Stimulated activated memory B cell treated with anti-CD40 and anti-IgM and Interleukin-4, amounts not matched to agents 10 μg/mL and 1 μg/mL and 100 μg/mL, for 72 hours (primary cell): Measurements from ENCODE around the gene MYRIP.

Experiments
- ATAC-seq: fragments of 150-1000 bp; cut with Tn5 transposase; 2 replicates; pipeline ENCODE4 v1.10.0; 2021
- H3K27ac Mint-ChIP-seq: one replicate; pipeline ENCODE4 v1.8.0; 2022; ENCODE audit warnings: mild to moderate bottlenecking, mixed read lengths
- H3K27me3 Mint-ChIP-seq: one replicate; pipeline ENCODE4 v1.8.0; 2022; ENCODE audit warnings: mixed read lengths
- H3K36me3 Mint-ChIP-seq: one replicate; pipeline ENCODE4 v1.8.0; 2022; ENCODE audit warnings: mixed read lengths
- H3K4me1 Mint-ChIP-seq: one replicate; pipeline ENCODE4 v1.8.0; 2022; ENCODE audit warnings: mixed read lengths
- H3K4me3 Mint-ChIP-seq: one replicate; pipeline ENCODE4 v1.8.0; 2022; ENCODE audit warnings: mild to moderate bottlenecking, moderate library complexity, mixed read lengths
- H3K9me3 Mint-ChIP-seq: one replicate; pipeline ENCODE4 v1.8.0; 2022; ENCODE audit warnings: mixed read lengths

Gene MYRIP

DNA sequence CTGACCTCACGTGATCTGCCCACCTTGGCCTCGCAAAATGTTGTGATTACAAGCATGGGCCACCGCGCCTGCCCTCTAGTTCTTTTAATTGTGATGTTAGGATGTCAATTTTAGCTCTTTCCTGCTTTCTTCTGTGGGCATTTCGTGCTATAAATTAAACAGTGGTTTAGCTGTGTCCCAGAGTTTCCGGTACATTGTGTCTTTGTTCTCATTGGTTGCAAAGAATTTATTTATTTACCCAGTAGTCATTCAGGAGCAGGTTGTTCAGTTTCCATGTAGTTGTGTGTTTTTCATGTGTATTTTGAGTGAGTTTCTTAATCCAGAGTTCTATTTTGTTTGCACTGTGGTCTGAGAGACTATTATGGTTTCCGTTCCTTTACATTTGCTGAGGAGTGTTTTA lies 30.1 kb downstream of the MYRIP start:
- Mint-ChIP-seq H3K4me3 (no peak overlapping the region), H3K27me3 (peaks cover 18% of the 10 kb centered on the region), H3K36me3 (no peaks in the 10 kb centered on the region), H3K9me3 (peaks cover 7% of the 10 kb centered on the region), H3K27ac (no peak overlapping the region), H3K4me1 (no peaks in the 10 kb centered on the region)
- ATAC-seq = no peak

DNA sequence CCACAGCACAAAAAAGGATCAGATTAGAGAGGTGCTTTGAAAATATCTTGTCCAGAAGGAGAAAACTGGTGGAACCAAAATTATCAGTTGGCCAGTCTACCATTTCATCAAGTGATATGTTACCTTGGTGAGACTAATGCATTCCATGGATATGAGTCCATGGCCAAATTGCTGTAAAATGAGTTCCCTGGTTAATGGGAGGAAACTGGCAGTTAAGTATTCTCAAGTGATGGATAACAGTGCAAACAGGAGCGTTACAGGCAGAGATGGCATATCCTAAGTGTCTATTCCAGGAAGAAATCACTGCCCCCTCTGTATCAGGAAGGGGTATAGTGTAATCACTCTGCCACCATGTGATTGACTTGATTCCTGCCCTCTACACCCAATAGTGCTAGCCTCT lies 34.0 kb downstream of the MYRIP start:
- H3K36me3 Mint-ChIP-seq = no peaks in the 10 kb centered on the region
- peaks cover 18% of the 10 kb centered on the region for H3K27me3 Mint-ChIP-seq
- no peak overlapping the region for H3K4me3 Mint-ChIP-seq
- H3K9me3 Mint-ChIP-seq = no peaks in the 10 kb centered on the region
- H3K27ac Mint-ChIP-seq = no peak overlapping the region
- no peaks in the 10 kb centered on the region for H3K4me1 Mint-ChIP-seq
- no peak for ATAC-seq

DNA sequence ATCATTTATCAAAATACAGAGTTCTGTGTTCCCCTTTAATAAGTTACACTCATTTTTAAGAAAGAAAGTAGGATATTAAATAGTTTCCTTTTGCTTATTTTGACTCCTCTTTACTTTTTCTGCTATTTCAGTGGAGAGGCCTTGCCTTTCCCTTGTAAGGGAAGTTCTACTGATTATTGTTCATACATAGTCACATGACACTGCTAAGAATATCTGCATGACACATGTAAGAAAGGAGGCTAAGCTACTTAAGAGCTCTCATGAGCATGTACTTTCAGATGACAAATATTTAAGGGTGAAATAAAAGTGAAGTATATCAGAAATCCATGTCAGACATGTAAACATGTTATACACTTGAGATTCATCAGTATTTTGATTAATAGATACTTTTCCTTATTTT lies 39.0 kb downstream of the MYRIP start:
- Mint-ChIP-seq H3K4me3 (no peak overlapping the region), H3K36me3 (no peaks in the 10 kb centered on the region)

DNA sequence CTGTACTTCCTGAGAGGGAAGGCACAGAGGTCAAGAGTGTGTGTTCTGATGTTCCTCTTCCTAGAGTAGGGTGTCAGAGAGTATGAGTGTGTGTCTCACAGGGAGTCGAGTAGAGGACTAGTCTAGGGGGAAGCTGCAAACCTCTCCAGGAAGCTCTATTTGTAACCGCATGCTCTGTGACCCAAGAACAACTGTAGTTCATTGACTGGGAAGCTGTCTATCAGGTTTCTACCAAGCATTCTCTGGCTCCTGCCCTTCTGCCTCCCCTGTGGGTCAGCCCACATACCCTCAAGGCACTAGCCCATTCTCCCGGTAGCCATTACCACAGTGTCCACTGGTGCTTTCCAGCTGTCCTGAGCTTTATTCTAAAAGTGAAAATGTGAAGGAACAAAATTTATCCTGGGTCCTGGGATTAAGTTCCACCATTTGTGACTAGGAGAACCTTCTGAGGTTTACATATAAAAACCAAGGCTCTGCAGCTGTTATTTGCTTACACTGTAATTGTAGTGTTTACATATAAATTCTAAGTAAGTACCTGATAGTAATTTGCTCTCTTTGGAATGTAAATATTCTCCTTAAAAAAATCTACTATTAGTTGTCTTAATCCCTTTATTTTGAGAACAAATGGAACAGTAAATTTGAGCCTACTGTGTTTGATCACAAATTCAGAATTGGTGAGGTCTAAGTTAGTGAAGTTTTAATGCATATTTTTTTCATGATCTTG lies 40.7 kb downstream of the MYRIP start:
- no peaks in the 10 kb centered on the region for H3K4me1 Mint-ChIP-seq
- no peak overlapping the region for H3K4me3 Mint-ChIP-seq
- H3K36me3 Mint-ChIP-seq = no peaks in the 10 kb centered on the region
- no peak overlapping the region for H3K27ac Mint-ChIP-seq
- no peak for ATAC-seq
- peaks cover 17% of the 10 kb centered on the region for H3K27me3 Mint-ChIP-seq
- no peaks in the 10 kb centered on the region for H3K9me3 Mint-ChIP-seq

More for the DNA sequence above, 39.0 kb downstream of the MYRIP start:
- Mint-ChIP-seq H3K27me3 (no peaks in the 10 kb centered on the region), H3K4me1 (no peaks in the 10 kb centered on the region), H3K27ac (no peak overlapping the region), H3K9me3 (no peaks in the 10 kb centered on the region)
- no peak for ATAC-seq

DNA sequence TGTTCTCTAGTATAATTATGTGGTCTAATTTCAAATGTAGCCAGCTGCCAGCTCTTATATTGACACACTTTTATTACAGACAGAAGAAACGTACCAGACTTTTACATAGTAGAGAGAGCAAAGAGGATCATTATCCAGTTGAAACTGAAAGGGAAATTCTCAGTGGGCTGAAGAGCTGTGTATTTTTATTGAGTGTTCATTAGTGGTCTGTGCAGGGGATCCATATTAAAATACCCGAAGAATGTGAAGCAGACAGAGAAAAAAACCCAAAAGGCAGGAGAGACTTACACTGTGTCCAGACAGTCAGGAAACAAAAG lies 41.3 kb downstream of the MYRIP start:
- Mint-ChIP-seq H3K27me3 (peaks cover 23% of the 10 kb centered on the region), H3K36me3 (no peaks in the 10 kb centered on the region), H3K27ac (no peak overlapping the region), H3K4me3 (no peak overlapping the region), H3K4me1 (no peaks in the 10 kb centered on the region), H3K9me3 (no peaks in the 10 kb centered on the region)
- no peak for ATAC-seq

DNA sequence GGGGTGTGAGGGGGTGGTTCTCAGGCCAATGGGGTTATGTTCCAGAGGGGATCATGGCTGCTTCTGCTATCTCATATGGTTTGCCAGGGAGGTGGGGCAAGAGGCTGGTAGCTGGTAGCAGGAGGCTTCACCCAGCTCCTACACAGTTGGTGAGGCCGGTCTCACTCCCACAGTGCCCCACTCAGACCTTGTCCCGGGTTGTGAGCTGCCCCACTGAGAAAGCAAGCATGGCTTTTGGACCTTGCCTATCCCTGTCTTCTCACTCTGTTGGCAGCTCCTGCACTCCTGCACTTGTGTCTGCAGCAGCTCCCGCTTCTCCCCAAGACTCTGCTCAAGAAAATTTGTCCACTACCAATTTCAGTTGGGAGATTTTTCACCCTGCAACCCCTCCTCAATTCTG lies 46.1 kb downstream of the MYRIP start:
- Mint-ChIP-seq H3K9me3 (peaks cover 6% of the 10 kb centered on the region), H3K4me3 (no peak overlapping the region), H3K36me3 (no peaks in the 10 kb centered on the region), H3K27me3 (peaks cover 41% of the 10 kb centered on the region), H3K4me1 (no peaks in the 10 kb centered on the region), H3K27ac (no peak overlapping the region)
- ATAC-seq = no peak

DNA sequence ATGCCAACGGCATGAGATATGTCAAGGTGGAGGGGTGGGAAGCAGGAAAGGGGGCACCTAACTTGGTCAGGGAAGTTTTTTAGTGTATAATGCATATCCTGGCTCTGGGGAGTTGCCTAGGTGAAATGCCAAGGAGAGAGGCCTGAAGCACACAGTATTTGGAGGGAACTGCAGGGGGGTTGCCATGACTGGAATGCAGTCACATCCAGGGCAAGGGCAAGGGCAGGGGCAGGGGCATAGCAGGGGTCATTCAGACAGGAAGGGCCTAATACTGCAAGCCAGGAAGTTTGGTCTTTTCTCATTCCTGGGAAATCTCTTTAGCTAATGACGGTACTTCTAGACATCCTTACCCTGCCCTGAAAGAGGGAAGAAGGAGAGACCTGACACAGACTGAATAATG lies 60.5 kb downstream of the MYRIP start:
- no peaks in the 10 kb centered on the region for H3K36me3 Mint-ChIP-seq
- no peaks in the 10 kb centered on the region for H3K4me1 Mint-ChIP-seq
- peaks cover 7% of the 10 kb centered on the region for H3K9me3 Mint-ChIP-seq
- H3K27ac Mint-ChIP-seq = no peak overlapping the region
- H3K4me3 Mint-ChIP-seq = no peak overlapping the region
- no peak for ATAC-seq
- H3K27me3 Mint-ChIP-seq = no peaks in the 10 kb centered on the region

DNA sequence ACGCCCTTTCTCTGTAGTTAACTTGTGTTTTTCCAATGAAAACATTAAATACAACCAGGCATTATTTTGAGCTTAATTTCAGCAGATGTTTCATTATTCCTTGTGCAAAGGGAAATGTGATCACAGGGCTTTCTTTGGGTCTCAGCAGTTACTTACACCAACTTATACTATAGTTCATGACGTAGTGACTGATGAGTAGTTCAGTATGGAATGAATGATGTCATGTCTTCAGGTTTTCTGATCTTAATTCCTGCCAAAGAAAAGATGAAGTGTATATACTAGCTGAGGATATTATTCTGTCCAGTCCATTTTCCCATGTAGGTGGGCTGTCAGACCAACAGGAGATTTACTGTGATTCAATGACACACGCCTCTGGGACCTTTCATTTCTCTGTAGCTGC lies 61.3 kb downstream of the MYRIP start:
- no peak overlapping the region for H3K27ac Mint-ChIP-seq
- ATAC-seq = no peak

DNA sequence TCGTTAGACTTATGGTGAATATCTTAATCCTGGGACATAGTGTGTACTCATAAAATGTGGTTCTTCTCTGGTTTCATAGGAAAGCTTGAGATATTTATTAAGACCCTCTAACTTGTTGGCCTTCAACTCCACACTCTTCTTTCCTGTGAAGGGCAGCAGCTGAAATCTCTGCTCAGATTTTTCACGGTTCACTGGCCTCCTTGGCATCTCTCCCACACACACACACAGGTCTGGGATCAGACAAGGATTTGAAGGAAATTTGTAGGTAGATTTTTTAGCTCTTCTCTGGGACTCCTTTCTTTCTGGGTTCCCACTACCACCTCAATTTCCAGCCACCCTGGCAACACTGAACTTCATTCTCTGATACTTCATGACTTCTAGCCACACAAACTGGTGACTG lies 70.2 kb downstream of the MYRIP start:
- peaks cover 19% of the 10 kb centered on the region for H3K27me3 Mint-ChIP-seq
- no peak overlapping the region for H3K4me3 Mint-ChIP-seq
- no peaks in the 10 kb centered on the region for H3K4me1 Mint-ChIP-seq
- no peak for ATAC-seq
- peaks cover 6% of the 10 kb centered on the region for H3K9me3 Mint-ChIP-seq
- H3K36me3 Mint-ChIP-seq = no peaks in the 10 kb centered on the region
- no peak overlapping the region for H3K27ac Mint-ChIP-seq

More for the DNA sequence above, 61.3 kb downstream of the MYRIP start:
- Mint-ChIP-seq H3K4me1 (no peaks in the 10 kb centered on the region), H3K9me3 (peaks cover 7% of the 10 kb centered on the region), H3K4me3 (no peak overlapping the region), H3K36me3 (no peaks in the 10 kb centered on the region), H3K27me3 (no peaks in the 10 kb centered on the region)

DNA sequence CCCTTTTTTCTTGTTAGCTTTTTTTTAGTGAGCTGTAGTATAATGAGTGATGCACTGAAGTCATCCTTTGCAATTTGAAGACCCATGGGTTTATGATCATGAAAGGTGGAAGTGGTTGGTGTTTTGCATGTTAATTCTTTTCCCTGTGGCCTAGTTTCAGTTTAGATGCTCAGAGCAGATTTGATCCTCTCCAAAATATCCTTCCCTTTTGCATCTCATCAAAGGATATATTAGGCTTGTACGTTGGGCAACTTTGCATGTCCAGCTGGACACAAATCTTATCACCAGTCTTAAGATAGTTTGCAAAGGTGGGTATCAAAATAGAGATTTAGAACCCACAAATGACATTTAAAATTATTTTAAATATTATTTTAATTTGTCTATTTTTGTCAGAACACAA lies 72.7 kb downstream of the MYRIP start:
- peaks cover 6% of the 10 kb centered on the region for H3K9me3 Mint-ChIP-seq
- H3K4me3 Mint-ChIP-seq = no peak overlapping the region
- ATAC-seq = no peak
- H3K27ac Mint-ChIP-seq = no peak overlapping the region
- H3K36me3 Mint-ChIP-seq = no peaks in the 10 kb centered on the region
- H3K27me3 Mint-ChIP-seq = peaks cover 19% of the 10 kb centered on the region
- no peaks in the 10 kb centered on the region for H3K4me1 Mint-ChIP-seq

DNA sequence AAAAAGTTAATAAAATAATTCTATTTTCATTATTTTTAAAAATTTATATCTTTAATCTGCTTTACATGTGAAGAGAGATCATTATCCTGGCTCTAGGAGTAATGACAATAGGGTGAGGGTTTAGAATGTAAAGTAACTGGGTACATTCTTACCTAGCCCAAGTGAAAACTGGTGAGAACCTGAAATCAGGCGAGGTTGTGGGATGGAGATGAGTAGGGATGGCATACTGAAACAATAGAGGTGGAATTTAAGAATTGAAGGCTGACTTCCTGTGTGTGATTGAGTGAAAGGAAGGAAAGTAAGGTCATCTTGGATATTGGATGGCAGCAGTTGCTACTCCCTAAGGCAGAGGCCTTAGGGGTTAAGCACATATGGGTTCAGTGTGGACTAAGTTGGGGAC lies 82.7 kb downstream of the MYRIP start:
- Mint-ChIP-seq H3K9me3 (no peaks in the 10 kb centered on the region), H3K4me3 (no peak overlapping the region), H3K36me3 (no peaks in the 10 kb centered on the region), H3K27ac (no peak overlapping the region), H3K27me3 (no peaks in the 10 kb centered on the region), H3K4me1 (no peaks in the 10 kb centered on the region)
- ATAC-seq = no peak

DNA sequence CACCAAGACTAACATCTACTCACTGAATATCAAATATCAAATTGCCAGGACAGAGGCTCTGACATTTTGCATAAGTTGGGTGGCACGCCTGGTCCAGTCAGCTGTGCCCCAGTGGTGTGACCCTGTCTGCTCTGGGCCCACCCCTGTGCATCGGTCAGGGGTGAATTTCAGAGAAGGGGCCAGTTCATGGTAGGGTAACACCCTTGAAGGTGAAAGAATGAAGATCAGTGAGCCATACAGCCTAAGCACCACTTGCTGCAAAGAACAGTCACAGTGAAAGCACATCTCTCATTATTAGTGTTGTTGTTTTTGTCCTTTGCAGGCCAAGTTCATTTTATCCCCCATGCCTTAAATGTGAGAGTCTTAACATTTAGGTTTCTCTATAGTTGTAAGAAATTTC lies 86.8 kb downstream of the MYRIP start:
- H3K4me1 Mint-ChIP-seq = no peaks in the 10 kb centered on the region
- H3K27me3 Mint-ChIP-seq = no peaks in the 10 kb centered on the region
- no peak overlapping the region for H3K27ac Mint-ChIP-seq
- no peaks in the 10 kb centered on the region for H3K9me3 Mint-ChIP-seq
- no peak for ATAC-seq
- H3K4me3 Mint-ChIP-seq = no peak overlapping the region
- no peaks in the 10 kb centered on the region for H3K36me3 Mint-ChIP-seq

DNA sequence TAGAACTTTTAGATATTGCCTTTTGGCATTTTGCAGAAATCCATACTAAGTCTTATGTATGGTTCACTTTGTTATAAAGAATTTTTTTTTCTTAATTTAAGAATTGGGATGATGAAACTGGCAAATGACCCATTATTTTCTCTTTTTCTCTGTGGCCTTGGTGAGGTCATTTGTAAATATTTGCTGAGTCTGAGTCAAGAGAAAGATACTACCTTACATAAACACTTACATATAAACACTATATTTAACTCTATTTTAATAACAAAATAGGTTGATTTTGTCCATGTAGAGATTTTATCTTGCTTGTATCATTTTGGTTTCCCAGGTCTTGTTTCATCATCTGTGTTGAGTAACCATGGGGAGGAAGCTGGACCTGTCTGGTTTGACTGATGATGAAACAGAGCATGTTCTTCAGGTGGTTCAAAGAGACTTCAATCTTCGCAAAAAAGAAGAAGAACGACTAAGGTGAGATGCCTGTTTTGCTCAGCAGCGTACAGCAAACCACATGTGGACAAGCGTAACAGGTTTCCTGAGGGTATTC lies 91.1 kb downstream of the MYRIP start:
- no peaks in the 10 kb centered on the region for H3K27me3 Mint-ChIP-seq
- no peaks in the 10 kb centered on the region for H3K9me3 Mint-ChIP-seq
- no peak for ATAC-seq
- no peaks in the 10 kb centered on the region for H3K36me3 Mint-ChIP-seq
- H3K4me1 Mint-ChIP-seq = no peaks in the 10 kb centered on the region
- H3K27ac Mint-ChIP-seq = no peak overlapping the region
- no peak overlapping the region for H3K4me3 Mint-ChIP-seq

DNA sequence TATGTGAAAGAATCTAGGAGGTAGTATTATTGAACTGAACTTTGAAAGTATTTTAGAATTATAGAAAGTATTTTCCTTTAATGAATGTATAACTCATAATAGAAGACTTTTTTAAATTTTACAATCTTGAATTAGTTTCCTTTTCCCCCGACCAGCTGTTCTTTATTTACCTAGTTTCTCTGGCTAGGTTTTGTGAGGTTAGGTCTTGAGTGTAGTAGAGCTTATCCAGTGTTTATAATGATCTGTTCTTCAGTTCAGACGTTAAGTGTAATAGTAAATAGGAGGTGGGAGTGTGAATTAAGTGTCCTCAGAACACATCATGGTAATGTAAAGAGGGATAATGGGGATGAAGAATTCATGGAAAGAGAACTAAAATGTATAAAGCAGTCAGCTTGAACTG lies 93.8 kb downstream of the MYRIP start:
- H3K27me3 Mint-ChIP-seq = no peaks in the 10 kb centered on the region
- no peaks in the 10 kb centered on the region for H3K4me1 Mint-ChIP-seq
- no peak overlapping the region for H3K4me3 Mint-ChIP-seq
- no peak for ATAC-seq
- H3K36me3 Mint-ChIP-seq = no peaks in the 10 kb centered on the region
- no peaks in the 10 kb centered on the region for H3K9me3 Mint-ChIP-seq
- no peak overlapping the region for H3K27ac Mint-ChIP-seq

DNA sequence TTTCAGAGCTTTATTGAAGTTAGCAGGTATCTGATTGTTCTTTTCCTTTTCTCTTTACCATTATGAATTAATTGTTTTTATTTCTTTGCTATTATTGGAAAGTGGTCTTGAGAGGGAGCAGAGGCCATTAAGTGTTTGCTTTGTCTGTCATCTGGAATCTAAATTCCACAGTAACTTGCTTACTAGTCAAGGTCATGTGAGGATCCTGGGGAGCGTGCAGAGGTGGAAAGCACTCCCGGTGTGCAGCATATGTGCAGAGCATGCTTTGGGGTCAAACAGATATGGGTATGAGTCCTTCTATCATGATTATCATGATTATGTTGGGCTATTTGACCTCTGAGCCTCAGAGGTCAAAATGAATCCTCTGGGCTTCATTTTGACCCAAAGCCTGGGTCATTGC lies 96.4 kb downstream of the MYRIP start:
- Mint-ChIP-seq H3K27ac (no peak overlapping the region), H3K36me3 (no peaks in the 10 kb centered on the region), H3K9me3 (no peaks in the 10 kb centered on the region), H3K27me3 (no peaks in the 10 kb centered on the region), H3K4me3 (no peak overlapping the region), H3K4me1 (no peaks in the 10 kb centered on the region)
- ATAC-seq = no peak

DNA sequence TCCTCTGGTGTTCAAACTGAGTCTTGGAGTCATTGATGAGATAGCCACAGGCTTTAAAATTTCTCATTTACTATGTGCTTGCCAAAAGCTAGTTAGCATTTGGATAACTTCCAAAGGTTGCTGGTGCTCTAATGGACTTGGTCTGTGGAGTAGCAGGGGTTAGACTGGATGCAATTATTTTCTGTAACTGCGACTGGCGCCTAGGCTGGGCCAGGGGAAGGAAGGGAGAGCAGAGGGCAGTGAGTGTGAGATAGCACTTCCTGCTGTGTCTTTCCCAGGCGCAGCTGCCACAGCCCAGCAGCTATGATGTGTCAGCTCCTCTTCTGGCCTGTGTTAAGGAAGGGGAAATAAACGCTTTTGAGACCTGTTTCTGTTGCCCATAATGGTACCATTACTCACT lies 98.6 kb downstream of the MYRIP start:
- Mint-ChIP-seq H3K4me3 (no peak overlapping the region), H3K4me1 (no peaks in the 10 kb centered on the region), H3K27ac (no peak overlapping the region), H3K27me3 (no peaks in the 10 kb centered on the region), H3K36me3 (no peaks in the 10 kb centered on the region), H3K9me3 (no peaks in the 10 kb centered on the region)
- no peak for ATAC-seq

DNA sequence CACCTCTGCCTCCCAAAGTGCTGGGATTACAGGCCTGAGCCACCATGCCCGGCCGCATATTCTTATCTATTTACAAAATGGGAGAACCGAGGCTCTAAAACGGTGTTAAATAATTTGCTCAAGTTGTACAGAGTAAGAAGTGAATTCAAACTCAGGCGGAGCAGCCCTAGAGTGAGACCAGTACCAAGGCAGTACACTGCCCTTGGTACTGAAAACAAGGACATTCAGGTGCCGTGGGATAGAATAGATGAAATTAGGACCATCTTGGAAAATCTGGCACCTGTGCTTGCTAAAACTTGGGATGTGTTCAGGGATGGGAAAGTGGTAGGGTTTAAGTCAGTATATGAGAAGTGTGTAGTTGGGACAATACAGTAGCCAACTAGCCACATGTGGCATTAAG lies 100.7 kb downstream of the MYRIP start:
- no peaks in the 10 kb centered on the region for H3K36me3 Mint-ChIP-seq
- no peak overlapping the region for H3K4me3 Mint-ChIP-seq
- H3K27me3 Mint-ChIP-seq = no peaks in the 10 kb centered on the region
- no peaks in the 10 kb centered on the region for H3K4me1 Mint-ChIP-seq
- H3K27ac Mint-ChIP-seq = no peak overlapping the region
- ATAC-seq = no peak
- H3K9me3 Mint-ChIP-seq = no peaks in the 10 kb centered on the region
